KOPT-K1 (cell line): ENCODE results near the gene BICRAL.
"Not testable (repeated sequence)": the region's sequence is repeated elsewhere in the genome, so short reads cannot be mapped to it uniquely, and the experiment has no call there.

Source experiments
- H3K27ac ChIP-seq: fragments of 200-600 bp; sonication (generic); 2 replicates; pipeline ENCODE4 v1.5.1; 2016; ENCODE audit warnings: antibody characterized with exemption, mild to moderate bottlenecking, low read depth, low read length; ENCODE audit not compliant: poor library complexity, severe bottlenecking
- H3K36me3 ChIP-seq: fragments of 200-600 bp; sonication (generic); 2 replicates; pipeline ENCODE4 v1.5.1; 2017; ENCODE audit warnings: antibody characterized with exemption, mild to moderate bottlenecking, low read length, moderate library complexity; ENCODE audit not compliant: insufficient read depth
- H3K9me3 ChIP-seq: fragments of 200-600 bp; sonication (generic); 2 replicates; pipeline ENCODE4 v1.5.1; 2017; ENCODE audit warnings: antibody characterized with exemption, low read length, mild to moderate bottlenecking; ENCODE audit not compliant: insufficient read depth, poor library complexity, severe bottlenecking

Gene BICRAL

DNA sequence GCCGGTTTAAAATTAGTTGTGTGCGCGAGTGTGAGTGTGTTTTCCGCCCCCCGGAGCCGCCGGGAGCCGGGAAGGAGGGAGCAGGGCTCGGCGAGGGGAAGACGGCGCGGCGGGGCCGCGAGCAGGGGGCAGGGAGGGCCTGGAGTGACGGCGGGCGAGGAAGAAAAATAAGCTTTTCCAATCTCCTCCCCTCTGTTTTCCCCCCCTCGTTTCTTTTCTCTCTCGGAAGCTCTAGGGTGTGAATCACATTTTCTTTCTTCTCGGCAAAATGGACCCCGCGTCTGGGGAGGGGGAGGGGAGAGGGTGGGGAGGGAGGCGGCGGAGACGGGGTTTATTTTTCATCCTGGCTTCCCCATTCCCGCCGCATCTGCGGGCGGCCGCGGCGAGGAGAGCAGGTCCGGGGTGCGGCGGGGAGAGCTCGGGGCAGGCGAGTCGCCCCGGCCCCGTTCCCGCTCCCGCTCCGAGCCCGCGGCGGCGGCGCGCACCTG, 881 bp downstream of the BICRAL start:
- Histone ChIP-seq H3K27ac (peak overlapping the region; percentile 98), H3K9me3 (no peaks in the 10 kb centered on the region), H3K36me3 (no peaks in the 10 kb centered on the region)

DNA sequence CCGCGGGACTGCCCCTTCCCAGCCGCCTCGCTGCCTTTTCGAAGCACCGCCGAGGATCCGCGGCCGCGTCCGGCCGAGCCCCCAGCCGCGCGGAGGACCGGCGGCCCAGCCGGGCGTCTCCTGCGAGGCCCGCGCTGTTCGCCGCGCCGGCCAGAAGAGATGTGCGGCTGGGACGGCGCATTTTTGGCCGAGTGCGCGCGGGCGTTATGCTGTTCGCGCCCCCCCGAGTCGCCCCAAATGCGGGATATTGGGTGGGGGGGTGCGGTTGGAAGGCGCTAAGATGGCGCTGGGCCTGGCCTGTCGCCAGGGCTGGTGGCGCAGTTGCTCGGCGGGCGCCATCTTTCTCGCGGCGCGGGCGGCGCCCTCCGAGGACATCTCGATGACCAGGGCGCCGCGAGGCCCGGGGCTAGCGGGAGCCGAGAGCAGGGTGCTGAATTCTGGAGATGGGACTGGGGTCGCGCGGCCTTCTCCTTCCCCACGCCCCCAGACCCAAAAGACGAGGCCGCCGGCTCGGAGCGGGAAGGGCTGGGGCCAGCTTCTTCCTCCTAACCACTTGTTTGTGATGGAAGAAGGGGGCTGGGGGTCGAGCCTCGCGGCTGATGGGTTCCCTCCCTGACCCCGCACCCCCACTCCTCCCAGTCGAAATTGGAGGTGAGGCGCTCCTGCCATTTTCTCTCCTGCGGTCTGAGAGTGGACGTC, 1.5 kb downstream of the BICRAL start:
- Histone ChIP-seq H3K36me3 (no peaks in the 10 kb centered on the region), H3K27ac (peak overlapping the region; percentile 98)

DNA sequence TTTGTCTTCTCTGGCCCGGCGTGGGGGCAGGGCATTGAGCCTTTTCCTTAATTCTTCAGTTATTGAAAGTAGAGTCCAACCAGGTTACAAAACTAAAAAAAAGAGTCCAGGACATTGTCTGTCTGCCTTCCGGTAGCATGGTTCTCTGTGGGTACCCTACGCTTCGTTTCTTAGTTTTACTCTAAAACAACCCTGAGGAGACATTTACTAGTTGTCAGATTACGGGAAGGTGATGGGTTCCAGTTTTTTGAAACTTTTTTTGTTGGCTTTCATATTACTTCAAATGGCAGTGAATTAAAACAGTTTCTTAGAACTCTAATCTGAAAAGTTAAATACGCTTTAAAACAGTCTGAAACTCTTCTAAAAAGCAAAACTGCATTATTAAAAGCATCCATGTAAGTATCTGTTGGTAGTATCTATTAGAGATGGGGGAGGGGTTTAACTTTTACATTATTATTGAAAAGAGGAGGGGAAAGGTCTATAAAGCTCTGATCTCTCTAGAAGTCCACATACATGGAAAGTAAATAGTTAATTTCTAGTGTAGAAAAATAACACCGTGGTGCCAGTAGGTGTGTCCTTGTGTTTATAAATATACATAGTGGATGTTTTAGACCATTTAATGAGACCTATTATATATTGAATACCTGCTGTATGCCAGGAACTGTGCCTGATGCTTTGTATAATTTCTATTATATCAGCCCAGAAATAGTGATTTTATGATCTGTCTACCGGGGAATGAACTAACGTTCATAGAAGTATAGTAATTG, 2.2 kb downstream of the BICRAL start:
- Histone ChIP-seq H3K9me3 (no peaks in the 10 kb centered on the region), H3K36me3 (no peaks in the 10 kb centered on the region), H3K27ac (peak overlapping the region; percentile 98)

More for the DNA sequence above, 1.5 kb downstream of the BICRAL start:
- H3K9me3 ChIP-seq = no peaks in the 10 kb centered on the region

DNA sequence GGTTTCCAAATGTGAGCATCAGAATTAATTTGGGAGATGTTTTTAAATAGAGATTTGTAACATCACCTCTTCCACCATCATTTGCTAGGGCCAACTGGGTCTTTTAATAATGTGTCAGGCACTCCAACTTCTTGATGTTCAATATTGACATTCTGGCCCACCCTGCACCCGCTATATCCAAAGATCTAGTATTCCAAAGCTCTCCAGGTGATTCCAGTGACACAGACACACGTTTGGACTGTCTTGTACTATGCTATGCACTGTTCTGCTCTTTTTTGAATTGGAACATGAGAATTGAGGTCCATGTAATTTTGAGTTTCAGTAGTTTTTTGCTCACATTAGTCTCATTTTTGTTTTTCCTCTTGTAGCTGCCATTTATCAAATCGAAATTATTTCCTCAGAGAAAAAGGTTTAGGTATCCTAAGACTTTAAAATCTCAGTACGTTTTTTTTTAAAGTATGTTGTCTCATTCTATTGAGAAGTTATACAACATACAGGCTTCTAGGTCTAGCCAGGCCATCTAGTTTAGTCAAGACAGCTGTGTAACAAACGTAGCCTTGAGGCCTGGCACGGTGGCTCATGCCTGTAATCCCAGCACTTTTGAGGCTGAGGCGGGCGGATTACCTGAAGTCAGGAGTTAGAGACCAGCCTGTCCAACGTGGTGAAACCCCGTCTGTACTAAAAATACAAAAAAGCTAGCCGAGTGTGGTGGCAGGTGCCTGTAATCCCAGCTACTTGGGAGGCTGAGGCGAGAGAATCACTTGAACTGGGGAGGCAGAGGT, 3.1 kb downstream of the BICRAL start:
- H3K36me3 ChIP-seq = no peaks in the 10 kb centered on the region
- no peaks in the 10 kb centered on the region for H3K9me3 ChIP-seq
- H3K27ac ChIP-seq = peak overlapping the region; percentile 98

DNA sequence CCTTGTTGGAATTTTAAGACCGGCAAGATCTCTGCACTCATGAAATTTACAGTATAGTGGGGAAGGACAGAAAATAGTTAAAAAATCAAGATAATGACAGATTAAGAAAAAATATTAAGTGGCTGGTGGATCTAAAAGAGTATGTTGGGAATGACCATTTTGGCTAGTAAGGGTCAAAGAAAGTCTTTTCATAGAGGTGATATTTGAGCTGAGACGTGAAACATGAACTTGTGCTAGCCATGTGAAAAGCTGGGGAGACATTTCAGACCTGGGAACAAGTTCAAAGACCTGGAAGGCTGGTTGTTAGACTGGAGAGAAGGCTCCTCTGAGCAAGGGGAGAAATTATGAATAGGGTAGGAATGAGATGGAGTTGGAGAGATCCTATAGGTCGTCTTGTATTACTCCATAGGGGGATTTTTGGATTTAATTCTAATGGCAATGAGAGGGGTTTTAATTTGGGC, 4.7 kb downstream of the BICRAL start:
- no peaks in the 10 kb centered on the region for H3K9me3 ChIP-seq
- H3K36me3 ChIP-seq = no peaks in the 10 kb centered on the region
- no peak overlapping the region for H3K27ac ChIP-seq

DNA sequence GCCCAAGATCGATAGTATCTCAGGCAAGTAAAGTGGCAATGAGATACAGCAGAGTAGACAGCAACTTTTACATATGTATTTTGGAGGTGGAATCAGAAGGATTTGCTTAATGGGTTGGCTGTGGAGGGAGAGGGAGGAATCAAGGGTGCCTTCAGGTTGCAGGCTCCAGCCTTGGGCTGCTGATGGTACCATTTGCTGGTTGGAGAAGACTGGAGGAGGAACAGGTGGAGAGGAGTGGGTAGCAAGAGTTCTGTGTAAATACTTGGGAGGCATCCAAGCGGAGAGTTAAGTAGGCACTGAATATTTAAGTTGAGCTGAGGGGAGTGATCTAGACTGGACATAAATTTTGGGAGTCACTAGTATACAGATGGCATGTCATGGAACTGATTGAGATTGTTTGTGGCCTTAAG, 5.2 kb downstream of the BICRAL start:
- Histone ChIP-seq H3K27ac (no peak overlapping the region), H3K9me3 (no peaks in the 10 kb centered on the region), H3K36me3 (no peaks in the 10 kb centered on the region)

DNA sequence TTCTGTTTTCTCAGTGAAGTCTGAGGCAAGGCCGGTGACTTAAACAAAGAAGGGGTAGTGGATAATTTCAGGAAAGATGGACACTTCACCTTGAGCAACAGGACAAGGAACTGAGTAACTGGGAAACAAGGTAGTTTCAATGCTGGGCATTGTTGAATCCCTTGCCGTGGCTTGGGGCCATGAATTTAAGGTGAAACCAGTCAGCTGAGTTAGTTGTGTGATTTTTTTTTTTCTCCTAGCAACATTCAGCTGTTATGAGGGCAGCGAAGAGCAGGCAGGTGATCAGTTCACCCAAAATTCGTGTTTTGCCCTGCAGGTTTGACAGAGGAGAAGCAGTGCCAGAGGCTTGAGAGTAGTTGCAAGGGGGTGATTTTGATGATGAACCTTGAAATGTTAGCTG, 6.8 kb downstream of the BICRAL start:
- Histone ChIP-seq H3K9me3 (no peaks in the 10 kb centered on the region), H3K27ac (no peak overlapping the region), H3K36me3 (no peaks in the 10 kb centered on the region)

DNA sequence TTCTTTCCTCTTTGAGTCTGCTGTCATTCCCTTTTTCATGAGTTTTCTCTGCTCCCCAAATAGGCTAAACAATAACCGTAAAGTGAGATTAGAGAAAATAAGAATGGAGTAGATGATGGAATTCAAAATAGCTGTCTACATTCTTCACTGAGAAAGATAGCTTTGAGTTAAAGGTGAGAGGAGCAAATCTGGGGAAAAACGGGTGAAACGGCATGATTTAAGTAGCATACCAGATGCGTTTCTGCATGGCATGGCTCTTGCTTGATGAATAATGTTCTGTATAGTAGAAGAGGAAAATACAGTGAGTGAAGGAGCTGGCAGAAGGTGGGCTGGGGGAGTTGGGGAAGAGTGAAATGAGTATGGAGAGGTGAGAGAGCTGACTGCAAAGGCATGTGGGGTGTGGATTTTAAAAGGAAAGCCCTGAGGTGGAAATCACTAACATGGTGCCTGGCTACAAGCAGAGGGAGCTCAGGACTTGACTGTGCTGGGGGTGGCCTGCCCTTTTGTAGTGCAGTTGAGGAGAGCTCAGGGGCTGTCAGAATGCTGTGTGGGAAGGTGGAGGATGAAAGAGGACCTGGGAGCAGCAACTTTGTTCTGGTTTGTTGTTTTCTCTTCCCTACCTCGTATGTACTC, 8.8 kb downstream of the BICRAL start:
- H3K9me3 ChIP-seq = no peaks in the 10 kb centered on the region
- H3K27ac ChIP-seq = no peak overlapping the region
- H3K36me3 ChIP-seq = no peaks in the 10 kb centered on the region

DNA sequence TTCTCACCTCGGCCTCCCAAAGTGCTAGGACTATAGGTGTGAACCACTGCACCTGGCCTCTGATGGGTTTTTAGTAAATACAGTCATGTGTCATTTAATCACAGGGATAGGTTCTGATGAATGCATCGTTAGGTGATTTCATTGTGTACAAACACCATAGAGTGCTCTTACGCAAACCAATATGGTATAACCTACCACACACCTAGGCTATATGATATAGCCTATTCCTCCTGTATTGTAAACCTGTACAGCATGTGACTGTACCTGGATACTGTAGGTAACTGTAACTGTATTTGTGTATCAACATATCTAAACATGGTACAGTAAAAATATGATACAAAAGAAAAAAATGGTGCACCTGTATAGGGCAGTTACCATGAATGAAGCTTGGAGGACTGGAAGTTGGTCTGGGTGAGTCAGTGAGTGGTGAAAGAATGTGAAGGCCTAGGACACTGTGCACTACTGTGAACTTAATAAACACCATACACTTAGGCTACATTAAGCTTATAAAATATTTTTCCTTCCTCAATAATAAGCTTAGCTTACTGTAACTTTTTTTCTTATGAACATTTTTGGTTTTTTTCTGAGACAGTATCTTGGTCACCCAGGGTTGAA, 10.0 kb downstream of the BICRAL start:
- Histone ChIP-seq H3K36me3 (no peaks in the 10 kb centered on the region), H3K9me3 (no peaks in the 10 kb centered on the region), H3K27ac (no peak overlapping the region)

DNA sequence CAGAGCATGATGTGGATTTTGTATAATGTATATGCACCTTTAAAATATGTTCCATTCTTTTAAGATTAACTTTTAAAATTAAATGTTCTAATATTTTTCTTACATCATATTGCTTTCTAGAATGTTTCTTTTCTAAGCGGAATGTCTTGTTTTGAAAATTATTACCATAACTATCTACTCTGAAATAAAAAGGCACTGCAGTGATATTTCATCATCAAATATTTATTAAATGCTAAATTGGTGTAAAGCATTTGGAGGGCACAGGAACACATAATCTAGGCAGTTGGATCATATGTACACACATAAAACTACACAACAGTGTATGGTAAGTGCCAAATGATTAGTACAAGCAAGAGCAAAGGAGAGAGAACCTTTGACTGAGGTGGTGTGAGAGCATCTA, 13.8 kb downstream of the BICRAL start:
- no peaks in the 10 kb centered on the region for H3K36me3 ChIP-seq
- no peaks in the 10 kb centered on the region for H3K9me3 ChIP-seq
- no peak overlapping the region for H3K27ac ChIP-seq

DNA sequence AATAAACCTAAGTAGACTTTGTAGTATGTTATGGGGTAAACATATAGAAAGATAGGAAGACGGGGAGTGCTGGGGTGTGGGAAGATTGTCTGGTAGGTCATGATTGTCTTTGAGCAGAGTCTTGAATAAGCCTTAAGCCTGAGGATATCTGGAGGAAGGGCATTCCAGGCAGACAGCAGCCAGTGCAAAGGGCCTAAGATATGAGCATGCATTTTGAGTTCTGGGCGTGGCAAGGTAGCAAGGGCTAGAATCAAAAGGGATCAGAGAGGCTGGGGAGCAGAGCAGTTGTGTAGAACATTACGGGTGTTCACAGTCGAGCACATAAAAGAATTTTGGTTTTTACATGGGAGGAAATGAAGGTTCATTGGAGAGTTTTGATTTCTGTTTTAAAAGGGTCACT, 14.3 kb downstream of the BICRAL start:
- H3K36me3 ChIP-seq = no peaks in the 10 kb centered on the region
- no peak overlapping the region for H3K27ac ChIP-seq
- no peaks in the 10 kb centered on the region for H3K9me3 ChIP-seq

DNA sequence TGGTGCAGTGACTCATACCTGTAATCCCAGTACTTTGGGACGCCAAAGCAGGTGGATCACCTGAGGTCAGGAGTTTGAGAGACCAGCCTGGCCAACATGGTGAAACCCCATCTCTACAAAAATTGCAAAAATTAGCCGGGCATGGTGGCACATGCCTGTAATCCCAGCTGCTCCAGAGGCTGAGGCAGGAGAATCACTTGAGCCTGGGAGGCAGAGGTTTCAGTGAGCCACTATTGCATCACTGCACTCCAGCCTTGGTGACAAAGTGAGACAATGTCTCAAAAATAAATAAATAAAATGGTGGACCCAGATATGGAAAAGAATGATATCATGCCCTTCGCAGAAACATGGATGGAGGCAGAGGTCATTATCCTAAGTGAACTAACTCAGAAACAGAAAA, 15.8 kb downstream of the BICRAL start:
- not testable (repeated sequence) for H3K36me3 ChIP-seq, H3K9me3 ChIP-seq, H3K27ac ChIP-seq

DNA sequence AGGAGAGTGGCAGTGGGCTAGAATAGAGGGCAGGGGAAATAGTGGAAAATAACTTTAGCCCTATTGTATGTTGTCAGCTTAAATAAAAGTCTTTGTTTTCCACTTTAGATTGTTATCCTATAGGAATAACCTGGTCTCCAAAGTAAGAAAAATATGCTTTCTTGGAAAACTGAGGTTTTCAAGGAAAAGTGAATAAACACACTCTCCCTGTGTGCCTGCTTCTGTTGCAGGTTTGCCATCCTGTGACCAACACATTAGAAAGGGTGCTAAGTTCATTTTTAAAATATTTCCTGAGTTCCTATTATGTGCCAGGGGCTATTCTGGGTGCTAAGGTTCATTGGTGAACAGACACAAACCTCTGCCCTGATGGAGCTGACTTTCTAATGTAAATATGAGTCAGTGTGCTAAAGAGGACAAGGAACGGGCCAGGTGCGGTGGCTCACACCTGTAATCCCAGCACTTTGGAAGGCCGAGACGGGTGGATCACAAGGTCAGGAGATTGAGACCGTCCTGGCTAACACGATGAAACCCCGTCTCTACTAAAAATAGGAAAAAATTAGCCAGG, 23.5 kb downstream of the BICRAL start:
- H3K27ac ChIP-seq = no peak overlapping the region
- H3K9me3 ChIP-seq = no peaks in the 10 kb centered on the region
- no peaks in the 10 kb centered on the region for H3K36me3 ChIP-seq

DNA sequence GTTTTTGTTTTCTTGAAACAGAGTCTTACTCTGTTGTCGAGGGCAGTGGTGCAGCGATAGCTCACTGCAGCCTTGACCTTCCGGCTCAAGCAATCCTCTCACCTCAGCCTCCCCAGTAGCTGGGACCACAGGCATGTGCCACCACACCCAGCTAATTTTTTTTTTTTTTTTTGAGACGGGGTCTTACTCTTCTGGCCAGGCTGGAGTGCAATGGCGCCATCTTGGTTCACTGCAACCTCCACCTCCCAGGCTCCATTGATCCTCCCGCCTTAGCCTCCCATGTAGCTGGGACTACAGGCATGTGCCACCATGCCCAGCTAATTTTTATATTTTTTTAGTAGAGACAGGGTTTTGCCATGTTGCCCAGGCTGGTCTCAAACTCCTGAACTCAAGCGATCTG, 24.5 kb downstream of the BICRAL start:
- not testable (repeated sequence) for H3K9me3 ChIP-seq

More for the DNA sequence above, 24.5 kb downstream of the BICRAL start:
- H3K27ac ChIP-seq, H3K36me3 ChIP-seq: not testable (repeated sequence)
